HG02623 (cell line): Measurements from ENCODE around the gene RIMS3.
"Not testable (repeated sequence)": the region's sequence is repeated elsewhere in the genome, so short reads cannot be mapped to it uniquely, and the experiment has no call there.

ENCODE experiments used
- ATAC-seq: cut with Tn5 transposase; IDR thresholded peaks from one replicate; pipeline ENCODE4 v1.9.1; 2021; ENCODE audit warnings: moderate library complexity; ENCODE audit not compliant: unreplicated experiment

Gene RIMS3

GRCh38 chr1:40665335-40666171 lies at the start of gene RIMS3:
Gene RIMS3 (minus strand): TSS chr1:40665682. CDS start chr1:40641925, 23,757 bp downstream.
- ATAC-seq = peak; percentile 67

GRCh38 chr1:40712997-40713396 lies 47.5 kb upstream of the RIMS3 start:
- no peak for ATAC-seq

GRCh38 chr1:40712405-40712944 lies 47.0 kb upstream of the RIMS3 start:
- no peak for ATAC-seq

GRCh38 chr1:40711465-40712404 lies 46.3 kb upstream of the RIMS3 start:
- no peak for ATAC-seq

- no peak for ATAC-seq
Measured at GRCh38 chr1:40710581-40711315, 45.3 kb upstream of the RIMS3 start.

GRCh38 chr1:40709802-40710278 lies 44.4 kb upstream of the RIMS3 start:
- ATAC-seq = no peak

- ATAC-seq = peak; percentile 87
Measured at GRCh38 chr1:40709100-40709801, 43.8 kb upstream of the RIMS3 start.

GRCh38 chr1:40708750-40709099 lies 43.2 kb upstream of the RIMS3 start:
- ATAC-seq = peak; percentile 61

GRCh38 chr1:40706626-40707025 lies 41.1 kb upstream of the RIMS3 start:
- no peak for ATAC-seq

- ATAC-seq = no peak
Measured at GRCh38 chr1:40704817-40705733, 39.6 kb upstream of the RIMS3 start.

GRCh38 chr1:40703316-40703715 lies 37.8 kb upstream of the RIMS3 start:
- no peak for ATAC-seq

GRCh38 chr1:40702810-40703209 lies 37.3 kb upstream of the RIMS3 start:
- not testable (repeated sequence) for ATAC-seq

- no peak for ATAC-seq
Measured at GRCh38 chr1:40701684-40702083, 36.2 kb upstream of the RIMS3 start.

GRCh38 chr1:40699787-40700186 lies 34.3 kb upstream of the RIMS3 start:
- peak; percentile 70 for ATAC-seq

- ATAC-seq = no peak
Measured at GRCh38 chr1:40697436-40697835, 32.0 kb upstream of the RIMS3 start.

- ATAC-seq = no peak
Measured at GRCh38 chr1:40696294-40696693, 30.8 kb upstream of the RIMS3 start.

- no peak for ATAC-seq
Measured at GRCh38 chr1:40694353-40694874, 28.9 kb upstream of the RIMS3 start.

- no peak for ATAC-seq
Measured at GRCh38 chr1:40693425-40693824, 27.9 kb upstream of the RIMS3 start.

GRCh38 chr1:40692429-40692895 lies 27.0 kb upstream of the RIMS3 start:
- peak; percentile 4 for ATAC-seq
